HG03139 (cell line): Measurements from ENCODE around the gene FGF12.

Experiments used
- ATAC-seq: cut with Tn5 transposase; IDR thresholded peaks from one replicate; pipeline ENCODE4 v1.9.1; 2021; ENCODE audit not compliant: unreplicated experiment

The FGF12 gene

DNA sequence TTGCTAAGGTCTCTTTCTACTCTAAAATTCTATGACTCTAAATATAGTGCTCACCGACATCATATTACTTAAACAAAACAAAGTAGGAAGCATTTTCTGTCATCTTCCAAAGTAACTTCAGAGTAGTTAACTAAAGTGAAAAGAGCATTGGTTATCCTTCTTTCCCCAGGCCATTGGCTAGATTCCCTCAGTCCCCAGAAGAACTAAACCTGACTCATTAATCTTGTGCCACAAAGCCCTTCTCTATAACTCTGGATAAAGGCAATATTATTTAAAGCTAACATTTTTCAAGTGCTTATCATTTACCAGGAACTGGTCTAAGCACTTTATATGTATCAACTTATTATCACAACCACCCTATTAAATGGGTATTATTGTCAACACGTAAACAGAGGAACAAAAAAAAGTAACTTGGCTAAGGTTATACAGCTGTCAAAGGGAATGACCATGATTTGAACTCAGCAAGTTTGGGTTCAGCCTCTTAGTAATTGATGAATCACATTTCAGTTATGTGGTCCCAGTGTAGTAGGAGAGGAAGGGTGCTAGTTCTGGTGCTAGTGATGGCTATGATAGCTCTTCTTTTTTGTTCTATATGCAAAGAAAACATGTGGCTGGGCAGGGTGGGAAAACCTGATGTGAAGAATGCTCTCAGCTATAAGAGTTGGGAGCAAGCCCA is 304.9 kb downstream of the FGF12 start:
- ATAC-seq = no peak

DNA sequence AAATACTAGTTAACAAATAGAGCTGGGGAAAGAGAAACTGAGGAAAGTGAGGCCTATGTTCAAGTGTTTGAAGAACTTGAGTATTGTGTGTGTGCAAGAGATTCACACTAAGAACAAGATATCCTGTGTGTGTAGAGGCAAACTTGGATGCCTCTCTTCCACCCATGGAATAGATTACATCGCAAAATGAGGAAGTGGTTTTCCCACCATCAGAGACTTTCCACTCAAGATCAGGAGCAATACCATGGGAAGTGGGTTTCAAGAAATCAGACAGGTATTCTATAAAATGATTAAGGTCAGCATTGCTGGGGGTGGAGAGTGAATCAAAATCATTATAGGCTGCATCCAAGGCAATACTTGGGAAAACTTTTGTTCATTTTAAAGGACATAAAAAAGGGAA is 308.0 kb downstream of the FGF12 start:
- ATAC-seq = no peak

DNA sequence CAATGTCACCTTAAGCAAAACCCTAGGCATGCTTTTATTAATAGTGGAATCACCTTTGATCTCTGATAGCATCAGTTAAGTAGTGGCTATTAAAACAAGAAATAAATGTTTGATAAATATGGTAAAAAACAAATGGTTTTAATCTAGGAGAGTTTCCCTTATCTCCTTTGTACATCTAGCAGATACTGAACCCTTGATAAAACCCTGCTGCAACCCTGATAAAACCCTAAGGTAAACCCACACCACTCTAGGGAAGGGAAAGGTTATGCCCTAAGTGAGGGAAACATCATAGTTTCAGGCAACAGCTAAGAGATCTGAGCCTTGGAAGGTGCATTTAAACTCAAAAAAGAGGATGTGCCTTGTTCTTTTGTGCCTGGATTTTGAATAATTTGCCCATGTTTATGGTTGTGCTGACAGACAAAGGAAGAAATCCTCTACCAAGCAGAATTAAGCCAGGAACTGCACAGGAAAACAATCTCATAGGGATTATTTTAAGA is 309.7 kb downstream of the FGF12 start:
- ATAC-seq = no peak

DNA sequence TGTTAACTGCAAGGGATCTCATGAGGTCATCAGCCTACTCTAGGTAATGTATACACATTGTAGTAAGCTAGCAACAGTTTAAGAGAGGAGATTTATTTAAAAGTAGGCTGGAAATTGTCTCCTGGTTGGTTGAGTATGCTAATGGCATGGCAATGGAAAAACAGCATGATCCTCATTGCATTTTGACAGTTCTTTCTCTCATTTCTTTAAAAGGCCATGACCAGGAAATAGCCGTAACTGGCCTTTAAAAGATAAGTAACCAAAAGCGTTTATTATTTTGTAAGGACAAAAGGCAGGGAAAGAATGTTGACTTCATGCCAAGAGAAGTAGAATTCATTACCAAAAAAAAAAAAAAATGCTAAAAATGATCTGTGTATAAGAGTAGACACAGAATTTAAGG is 310.3 kb downstream of the FGF12 start:
- ATAC-seq = no peak

DNA sequence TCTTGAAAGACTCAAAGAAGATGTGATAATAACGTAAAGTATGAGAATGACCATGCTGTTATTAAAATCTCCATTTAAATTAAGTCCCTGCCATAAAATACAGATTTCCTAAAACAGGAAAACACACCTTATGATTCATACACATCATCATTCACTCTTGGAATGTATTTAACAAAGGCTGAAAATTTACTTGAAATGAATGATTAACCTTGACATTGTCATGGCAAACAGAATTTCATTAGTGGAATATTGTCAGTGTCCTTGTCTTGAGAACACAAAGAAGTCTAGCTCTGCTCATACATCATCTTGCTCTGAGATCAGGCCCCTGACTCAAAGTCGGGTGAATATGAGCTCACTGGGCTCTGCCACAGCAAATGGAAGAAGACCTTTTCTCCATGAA is 313.9 kb downstream of the FGF12 start:
- no peak for ATAC-seq

DNA sequence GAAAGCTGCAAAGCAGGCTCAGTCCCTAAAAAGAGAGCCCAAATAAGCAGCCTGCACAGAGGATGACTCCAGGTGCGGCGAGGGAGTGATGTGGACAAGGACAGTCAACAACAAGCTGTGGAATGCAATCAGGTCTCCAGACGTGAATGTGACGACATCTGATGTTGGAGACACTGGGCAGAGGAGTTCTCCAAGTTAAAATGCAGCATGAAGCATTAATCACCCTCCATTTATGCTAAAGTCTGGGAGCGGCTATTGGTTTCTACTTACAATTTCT is 316.7 kb downstream of the FGF12 start:
- no peak for ATAC-seq

DNA sequence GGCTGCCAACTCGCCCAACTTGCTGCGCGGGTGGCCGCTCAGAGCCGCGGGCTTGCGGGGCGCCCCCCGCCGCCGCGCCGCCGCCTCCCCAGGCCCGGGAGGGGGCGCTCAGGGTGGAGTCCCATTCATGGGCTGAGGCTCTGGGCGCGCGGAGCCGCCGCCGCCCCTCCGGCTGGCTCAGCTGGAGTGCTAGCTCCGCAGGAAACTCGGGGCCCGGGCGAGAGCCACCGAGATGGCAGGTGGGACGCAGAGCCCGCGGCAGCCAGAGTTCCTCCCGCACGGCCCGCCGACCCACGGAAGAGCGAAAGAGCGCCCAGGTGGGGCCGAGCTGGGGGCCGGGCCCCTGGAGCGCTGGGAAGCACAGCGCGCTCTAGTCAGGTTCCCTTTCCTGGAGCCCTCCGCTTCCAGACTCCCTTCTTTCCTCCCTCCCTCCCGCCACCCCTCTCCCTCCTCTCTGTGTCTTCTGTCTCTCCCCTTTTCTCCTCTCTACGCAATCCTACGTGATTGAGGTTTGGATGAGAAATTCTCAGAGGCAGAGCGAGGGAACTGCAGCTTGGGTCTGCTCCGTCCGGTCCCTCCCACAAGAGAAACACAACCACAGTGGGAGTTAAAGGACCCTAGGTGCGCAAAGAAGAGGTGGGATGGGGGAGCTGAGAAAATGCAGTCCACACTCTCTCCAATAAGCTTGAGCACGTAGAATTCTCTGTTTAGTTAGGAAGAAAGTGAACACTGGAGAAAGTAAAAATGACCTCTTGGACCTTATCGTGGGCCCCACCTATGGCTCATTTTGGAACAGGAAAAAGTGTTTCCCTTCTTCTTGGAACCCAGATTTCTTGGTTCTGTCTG is 317.3 kb downstream of the FGF12 start:
- ATAC-seq = peak; percentile 24

DNA sequence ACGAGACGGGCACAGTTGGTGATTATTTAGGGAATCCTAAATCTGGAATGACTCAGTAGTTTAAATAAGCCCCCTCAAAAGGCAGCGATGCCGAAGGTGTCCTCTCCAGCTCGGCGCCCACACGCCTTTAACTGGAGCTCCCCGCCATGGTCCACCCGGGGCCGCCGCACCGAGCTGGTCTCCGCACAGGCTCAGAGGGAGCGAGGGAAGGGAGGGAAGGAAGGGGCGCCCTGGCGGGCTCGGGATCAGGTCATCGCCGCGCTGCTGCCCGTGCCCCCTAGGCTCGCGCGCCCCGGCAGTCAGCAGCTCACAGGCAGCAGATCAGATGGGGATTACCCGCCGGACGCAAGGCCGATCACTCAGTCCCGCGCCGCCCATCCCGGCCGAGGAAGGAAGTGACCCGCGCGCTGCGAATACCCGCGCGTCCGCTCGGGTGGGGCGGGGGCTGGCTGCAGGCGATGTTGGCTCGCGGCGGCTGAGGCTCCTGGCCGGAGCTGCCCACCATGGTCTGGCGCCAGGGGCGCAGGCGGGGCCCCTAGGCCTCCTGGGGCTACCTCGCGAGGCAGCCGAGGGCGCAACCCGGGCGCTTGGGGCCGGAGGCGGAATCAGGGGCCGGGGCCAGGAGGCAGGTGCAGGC is 318.0 kb downstream of the FGF12 start:
- ATAC-seq = peak; percentile 53

DNA sequence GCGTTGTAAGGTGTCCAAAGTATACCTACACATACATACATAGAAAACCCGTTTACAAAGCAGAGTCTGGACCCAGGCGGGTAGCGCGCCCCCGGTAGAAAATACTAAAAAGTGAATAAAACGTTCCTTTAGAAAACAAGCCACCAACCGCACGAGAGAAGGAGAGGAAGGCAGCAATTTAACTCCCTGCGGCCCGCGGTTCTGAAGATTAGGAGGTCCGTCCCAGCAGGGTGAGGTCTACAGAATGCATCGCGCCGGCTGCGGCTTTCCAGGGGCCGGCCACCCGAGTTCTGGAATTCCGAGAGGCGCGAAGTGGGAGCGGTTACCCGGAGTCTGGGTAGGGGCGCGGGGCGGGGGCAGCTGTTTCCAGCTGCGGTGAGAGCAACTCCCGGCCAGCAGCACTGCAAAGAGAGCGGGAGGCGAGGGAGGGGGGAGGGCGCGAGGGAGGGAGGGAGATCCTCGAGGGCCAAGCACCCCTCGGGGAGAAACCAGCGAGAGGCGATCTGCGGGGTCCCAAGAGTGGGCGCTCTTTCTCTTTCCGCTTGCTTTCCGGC is 318.6 kb downstream of the FGF12 start:
- ATAC-seq = no peak

DNA sequence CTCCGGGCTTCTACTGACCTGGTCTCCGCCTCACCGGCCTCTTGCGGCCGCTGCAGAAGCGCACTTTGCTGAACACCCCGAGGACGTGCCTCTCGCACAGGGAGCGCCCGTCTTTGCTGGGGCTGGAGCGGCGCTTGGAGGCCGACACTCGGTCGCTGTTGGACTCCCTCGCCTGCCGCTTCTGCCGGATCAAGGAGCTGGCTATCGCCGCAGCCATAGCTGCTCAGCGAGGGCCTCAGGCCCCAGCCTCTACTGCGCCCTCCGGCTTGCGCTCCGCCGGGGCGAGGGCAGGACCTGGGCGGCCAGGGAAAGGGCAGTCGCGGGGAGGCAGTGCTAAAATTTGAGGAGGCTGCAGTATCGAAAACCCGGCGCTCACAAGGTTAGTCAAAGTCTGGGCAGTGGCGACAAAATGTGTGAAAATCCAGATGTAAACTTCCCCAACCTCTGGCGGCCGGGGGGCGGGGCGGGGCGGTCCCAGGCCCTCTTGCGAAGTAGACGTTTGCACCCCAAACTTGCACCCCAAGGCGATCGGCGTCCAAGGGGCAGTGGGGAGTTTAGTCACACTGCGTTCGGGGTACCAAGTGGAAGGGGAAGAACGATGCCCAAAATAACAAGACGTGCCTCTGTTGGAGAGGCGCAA is 319.2 kb downstream of the FGF12 start:
- ATAC-seq = no peak

DNA sequence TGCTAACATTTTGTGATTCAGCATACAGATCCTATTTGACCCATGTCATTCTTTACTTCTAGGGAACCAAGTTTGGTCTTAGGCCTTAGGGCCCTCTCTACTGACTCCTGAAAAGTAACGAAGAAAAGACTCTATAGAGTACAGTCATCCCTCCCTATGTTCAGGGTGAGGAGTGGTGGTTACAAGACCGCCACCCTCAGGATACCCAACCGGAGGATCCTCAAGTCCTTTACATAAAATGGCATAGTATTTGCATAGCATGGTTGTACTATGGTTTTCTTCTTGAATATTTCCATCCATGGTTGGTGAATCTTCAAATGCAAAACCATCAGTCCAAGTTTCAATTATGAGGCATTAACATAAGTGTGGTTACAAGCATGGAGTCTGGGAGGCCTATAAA is 327.6 kb downstream of the FGF12 start:
- ATAC-seq = no peak

DNA sequence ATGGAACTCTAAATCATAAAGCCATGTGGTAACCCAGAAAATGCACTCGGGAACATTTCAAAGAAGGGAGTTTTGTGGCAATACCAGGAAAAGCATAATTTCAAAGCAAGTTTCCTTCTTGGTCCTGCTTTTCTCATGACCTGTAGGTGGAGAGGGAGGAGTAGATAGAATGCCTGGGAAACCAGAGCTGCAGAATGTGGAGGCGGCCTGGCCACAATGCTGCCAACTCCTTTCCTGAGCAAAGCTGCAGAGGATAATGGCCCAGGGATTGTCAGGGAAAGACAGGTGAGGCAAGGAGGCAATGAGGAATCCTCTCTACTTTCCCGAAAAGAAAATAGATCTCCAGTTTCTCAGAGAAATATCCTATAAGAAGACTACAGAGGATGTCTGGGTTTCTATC is 330.3 kb downstream of the FGF12 start:
- ATAC-seq = no peak

DNA sequence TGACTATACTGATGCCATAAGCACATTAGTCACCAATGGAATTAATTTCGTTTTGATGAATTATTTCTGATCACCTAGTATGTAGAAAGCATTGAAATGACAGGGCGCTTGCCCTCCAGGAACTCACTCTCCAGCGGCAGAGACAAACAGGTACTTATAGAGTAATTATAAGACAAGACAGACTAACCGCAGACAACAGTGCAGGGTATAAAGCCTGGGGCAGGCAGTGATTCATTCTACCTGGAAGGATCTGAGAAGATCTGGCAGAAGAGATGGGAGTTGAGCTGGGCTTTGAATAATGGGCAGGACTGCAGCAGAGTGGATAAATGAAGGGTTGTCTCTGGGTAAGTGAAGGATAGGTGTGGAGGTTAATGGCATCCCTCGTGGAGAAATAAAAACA is 331.8 kb downstream of the FGF12 start:
- no peak for ATAC-seq

DNA sequence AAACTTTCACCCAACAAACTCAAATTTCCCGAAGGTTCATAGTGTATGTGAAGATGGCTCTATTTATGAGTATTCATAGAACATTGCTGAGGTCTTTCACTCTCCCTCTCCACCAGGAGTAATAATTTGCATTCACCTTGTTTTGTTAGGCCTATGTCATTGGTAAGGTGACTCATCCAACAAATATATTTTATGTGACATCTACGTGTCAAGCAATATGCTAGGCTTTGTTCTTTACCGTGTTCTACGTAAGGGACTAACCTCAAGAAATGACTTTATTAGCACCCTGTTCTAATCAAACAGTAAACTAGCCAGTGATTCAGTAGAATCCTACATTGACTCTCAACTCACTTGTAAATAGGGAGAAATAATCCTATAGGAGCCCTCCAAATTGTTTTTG is 334.4 kb downstream of the FGF12 start:
- no peak for ATAC-seq

DNA sequence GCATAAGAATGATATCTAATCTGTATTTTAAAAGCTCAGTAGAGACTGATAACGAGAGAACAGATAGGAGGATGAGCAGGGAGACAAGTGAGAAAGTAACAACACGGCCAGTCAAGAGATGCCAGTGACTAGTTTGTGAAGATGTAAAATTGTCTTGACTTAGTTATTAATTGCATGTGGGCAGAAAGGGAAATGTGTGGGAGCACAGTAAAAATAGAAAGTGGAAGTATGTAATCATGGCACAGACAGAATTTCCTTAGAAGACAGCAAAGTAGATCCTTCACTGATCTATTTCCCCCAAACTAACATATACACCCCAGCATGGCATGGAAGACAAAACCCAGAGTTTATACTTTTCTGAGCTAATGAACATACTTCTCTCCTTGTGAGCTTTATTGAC is 344.5 kb downstream of the FGF12 start:
- no peak for ATAC-seq

DNA sequence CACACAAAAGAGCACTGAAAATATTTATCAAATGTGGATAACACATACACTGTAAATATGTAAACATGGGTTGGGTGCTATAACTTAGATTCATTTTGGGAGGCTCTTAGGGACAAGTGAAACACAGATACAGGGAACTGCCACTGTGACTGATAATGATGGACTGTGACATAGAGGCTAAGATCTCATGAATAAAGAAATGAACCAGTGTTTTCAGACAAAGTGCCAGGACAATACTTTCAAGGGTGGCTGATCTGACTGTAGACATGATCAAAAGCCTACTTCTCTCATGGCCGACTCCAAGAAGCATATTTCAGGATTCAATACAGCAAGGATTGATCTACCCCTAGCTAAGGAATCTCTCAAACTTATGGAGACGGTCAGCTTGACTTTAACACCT is 353.8 kb downstream of the FGF12 start:
- no peak for ATAC-seq

DNA sequence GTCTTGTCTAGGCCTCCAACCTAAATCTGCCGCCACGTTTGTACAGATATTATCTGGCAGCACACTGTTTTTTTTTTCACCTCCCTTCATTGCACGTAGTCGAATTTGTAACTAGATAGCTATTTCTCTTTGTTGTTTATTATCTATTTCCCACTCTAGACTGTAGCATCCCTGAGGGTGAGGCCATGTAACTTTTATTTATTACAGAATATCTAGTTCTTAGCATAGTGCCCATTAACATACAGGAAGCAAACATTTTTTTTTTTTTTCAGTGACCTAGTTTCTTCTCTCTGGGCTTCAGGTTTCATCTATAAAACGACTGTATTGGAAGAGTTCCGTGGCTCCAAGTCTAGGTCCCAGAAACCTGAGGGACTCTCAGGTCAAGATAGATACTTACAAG is 354.3 kb downstream of the FGF12 start:
- no peak for ATAC-seq

DNA sequence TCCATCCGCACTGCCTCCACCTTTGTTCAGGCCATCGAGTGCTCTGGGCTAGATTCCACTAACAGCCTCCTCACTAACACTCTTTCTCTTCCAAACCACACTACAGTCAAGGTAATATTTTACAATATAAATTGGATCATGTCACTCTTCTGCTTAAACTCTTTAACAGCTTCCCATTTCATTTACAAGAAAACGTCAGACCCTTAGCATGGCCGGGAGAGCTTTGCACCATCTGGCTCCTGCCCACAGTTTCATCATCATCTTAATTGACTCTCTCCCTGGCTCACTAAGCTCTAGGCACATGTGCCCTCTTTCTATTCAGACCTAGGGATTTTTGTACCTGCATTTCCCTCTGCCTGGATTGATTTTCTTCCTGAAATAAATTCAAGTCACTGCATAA is 354.7 kb downstream of the FGF12 start:
- no peak for ATAC-seq

DNA sequence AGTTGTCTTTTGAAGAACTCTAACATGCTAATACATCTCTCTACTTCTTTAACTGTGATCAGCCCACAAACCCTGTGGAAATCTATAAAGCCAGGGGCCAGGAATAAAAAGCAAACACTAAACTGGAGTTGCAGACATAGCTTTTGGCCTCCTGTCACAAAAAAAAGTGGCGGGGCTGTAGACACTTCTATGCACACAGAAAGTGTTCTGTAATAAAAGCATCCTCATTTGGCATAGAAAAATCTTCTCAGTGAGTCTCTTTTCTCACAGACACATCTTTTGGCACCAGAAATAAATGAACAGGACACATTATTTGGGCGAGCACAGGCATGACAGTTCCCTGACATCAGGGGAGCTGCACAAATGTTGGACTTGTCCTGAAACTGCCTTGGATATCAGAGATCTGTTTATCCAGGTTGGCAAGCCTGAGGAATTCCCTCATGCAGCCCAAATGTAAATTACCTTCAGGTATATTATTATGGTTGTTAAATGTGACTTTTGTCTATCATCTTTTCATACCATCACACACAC is 355.4 kb downstream of the FGF12 start:
- ATAC-seq = no peak

DNA sequence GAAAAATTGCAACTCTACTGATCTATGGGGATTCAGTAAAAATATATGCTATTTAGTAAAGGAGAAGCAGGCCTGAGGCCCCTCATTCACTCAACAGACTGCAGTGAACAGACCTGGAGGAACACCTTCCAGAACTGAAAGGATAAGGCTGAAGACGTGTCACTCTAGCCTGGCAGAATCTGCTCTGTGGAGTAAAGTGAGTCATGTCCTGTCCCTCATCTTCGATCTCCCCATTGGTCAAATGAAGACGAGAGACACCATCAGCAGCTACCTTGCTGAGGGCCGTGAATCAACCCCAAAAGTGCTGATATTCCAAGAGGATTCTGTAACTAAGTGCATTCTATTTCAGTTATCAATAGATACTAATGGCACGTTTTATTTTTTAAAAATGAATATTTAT is 359.7 kb downstream of the FGF12 start:
- no peak for ATAC-seq

DNA sequence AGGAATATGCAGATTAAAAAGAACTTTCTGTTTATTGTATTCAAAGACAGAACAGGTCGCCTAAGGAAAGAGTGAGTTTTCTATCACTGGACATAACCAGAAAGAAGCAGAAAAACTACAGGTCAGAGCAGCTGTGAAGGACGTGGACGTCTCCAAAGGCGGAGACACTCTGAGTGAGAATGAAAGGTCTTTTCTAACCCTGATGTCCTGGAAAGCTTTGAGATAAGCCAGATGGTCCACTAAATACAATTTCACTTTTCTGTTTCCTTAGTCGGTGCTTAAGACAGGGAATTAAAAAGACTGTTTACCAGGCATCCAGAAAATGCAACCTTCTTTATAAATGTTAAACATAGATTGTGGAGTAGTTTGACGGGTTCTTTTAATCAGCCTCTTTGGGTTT is 360.4 kb downstream of the FGF12 start:
- ATAC-seq = no peak
